Stimulated activated CD4-positive, alpha-beta T cell treated with anti-CD3 and anti-CD28 coated beads, Interleukin-12 subunit alpha, Interleukin-12 subunit beta, amount 100 ng/mL, for 4 hours (primary cell): ENCODE results near the gene PCDH10.

ENCODE experiments used
- DNase-seq: peaks from one replicate; pipeline ENCODE4 v3.0.0-alpha.2; 2020

Gene PCDH10

DNA sequence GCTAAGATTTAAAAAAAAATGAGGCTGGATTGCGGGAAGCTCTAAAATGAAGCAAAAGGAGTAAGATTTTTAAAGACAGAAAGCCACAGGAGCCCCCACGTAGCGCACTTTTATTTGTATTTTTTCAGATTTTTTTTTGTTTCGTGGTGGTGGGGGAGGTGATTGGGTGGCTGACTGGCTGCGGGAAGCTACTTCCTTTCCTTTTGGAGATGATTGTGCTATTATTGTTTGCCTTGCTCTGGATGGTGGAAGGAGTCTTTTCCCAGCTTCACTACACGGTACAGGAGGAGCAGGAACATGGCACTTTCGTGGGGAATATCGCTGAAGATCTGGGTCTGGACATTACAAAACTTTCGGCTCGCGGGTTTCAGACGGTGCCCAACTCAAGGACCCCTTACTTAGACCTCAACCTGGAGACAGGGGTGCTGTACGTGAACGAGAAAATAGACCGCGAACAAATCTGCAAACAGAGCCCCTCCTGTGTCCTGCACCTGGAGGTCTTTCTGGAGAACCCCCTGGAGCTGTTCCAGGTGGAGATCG is 908 bp downstream of the PCDH10 start:
- no peak for DNase-seq

GRCh38 chr4:133150486-133151340 is 1.6 kb downstream of the PCDH10 start:
- no peak for DNase-seq

- no peak for DNase-seq
Observed at GRCh38 chr4:133151341-133151690, 2.2 kb downstream of the PCDH10 start.

DNA sequence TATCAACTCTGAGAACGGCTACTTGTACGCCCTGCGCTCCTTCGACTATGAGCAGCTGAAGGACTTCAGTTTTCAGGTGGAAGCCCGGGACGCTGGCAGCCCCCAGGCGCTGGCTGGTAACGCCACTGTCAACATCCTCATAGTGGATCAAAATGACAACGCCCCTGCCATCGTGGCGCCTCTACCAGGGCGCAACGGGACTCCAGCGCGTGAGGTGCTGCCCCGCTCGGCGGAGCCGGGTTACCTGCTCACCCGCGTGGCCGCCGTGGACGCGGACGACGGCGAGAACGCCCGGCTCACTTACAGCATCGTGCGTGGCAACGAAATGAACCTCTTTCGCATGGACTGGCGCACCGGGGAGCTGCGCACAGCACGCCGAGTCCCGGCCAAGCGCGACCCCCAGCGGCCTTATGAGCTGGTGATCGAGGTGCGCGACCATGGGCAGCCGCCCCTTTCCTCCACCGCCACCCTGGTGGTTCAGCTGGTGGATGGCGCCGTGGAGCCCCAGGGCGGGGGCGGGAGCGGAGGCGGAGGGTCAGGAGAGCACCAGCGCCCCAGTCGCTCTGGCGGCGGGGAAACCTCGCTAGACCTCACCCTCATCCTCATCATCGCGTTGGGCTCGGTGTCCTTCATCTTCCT is 2.7 kb downstream of the PCDH10 start:
- DNase-seq = no peak

DNA sequence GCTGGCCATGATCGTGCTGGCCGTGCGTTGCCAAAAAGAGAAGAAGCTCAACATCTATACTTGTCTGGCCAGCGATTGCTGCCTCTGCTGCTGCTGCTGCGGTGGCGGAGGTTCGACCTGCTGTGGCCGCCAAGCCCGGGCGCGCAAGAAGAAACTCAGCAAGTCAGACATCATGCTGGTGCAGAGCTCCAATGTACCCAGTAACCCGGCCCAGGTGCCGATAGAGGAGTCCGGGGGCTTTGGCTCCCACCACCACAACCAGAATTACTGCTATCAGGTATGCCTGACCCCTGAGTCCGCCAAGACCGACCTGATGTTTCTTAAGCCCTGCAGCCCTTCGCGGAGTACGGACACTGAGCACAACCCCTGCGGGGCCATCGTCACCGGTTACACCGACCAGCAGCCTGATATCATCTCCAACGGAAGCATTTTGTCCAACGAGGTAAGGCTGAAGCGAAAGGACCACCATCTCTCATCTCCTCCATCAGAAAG is 3.3 kb downstream of the PCDH10 start:
- DNase-seq = no peak

GRCh38 chr4:133152831-133153481 is 3.9 kb downstream of the PCDH10 start:
- DNase-seq = no peak

- DNase-seq = no peak
Observed at GRCh38 chr4:133154725-133155124, 5.6 kb downstream of the PCDH10 start.

- no peak for DNase-seq
Observed at GRCh38 chr4:133156096-133156495, 7.0 kb downstream of the PCDH10 start.

DNA sequence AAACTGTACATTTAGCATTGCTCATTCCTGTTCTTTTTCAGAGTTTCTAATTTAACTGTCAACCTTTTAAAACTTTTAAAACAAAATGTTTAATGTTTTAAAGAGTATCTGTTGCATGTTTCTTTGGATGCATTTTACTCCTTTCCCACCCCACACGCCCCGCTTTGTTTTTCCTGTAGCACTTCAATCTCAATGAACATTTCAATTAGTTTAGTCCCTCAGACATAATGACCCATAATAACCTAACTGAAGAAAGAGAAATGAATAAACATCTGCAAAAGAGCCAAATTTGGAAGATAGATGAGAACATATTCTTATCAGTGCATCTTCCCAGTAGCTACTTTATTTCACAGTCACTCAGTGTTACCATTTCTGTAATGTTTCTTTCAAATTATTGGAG is 7.5 kb downstream of the PCDH10 start:
- DNase-seq = no peak

DNA sequence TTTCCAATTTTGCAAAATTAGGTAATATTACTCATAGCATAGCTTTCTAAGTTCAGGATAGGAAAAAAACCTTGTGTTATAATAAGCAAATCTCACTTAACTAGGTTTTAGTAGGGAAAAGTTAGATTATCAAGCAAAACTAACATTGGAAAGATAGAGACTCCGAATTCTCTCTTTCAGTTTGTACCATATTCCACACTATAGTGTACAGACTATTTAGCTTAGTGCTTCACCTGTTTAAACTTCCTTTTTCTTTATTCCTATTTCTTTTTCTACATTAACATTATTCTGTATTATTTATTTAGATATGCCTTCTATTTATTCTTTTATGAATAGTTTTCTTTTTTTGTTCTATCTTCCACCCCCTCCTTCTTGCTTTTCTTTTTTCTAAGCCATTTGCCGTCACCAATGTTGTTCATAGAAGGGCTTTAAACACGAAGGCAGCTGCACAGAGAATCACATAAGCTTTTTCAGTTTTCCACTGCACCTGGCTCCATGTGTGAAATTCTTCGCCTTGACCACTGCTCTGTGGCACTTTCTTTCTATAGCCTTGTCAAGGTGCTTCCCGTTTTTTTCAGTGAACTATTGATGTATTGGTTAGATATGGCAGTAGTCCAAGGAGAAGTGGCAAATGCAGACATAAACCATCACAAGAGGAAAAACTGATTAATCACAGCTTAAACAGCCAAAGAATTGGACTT is 8.5 kb downstream of the PCDH10 start:
- DNase-seq = no peak

GRCh38 chr4:133160853-133161252 is 11.8 kb downstream of the PCDH10 start:
- DNase-seq = no peak

DNA sequence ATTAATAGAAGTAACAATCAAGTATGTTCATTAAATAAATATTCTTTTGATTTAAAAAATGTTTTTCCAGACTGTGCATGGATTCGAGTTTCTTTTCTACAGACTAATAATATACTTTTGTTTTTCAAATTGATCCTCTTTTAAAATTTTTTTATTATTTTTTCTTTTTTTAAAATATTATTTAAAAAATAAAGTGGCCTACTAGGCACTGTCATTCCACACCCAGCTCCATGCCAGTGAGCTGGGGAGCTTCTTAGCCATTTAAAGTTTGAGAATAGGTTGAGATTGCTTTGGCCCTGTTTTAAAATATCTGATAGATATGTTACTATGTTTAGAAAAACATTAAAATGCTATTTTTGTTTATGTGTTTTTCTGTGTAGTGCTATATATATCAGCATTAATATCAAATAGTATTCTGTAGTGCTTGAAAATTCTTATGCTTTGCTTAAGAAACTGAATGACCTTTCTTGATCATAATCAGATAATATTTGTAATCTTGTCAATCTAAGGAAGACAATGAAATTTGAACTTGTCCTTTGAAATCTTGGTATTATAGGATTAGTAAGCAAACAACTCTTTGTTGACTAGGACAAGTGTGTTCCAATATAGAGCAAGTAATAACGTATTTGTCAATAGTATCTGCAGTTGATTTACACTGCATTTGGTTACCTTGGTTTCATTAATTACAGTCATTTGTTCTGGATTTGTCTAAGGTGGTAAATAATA is 12.6 kb downstream of the PCDH10 start:
- no peak for DNase-seq

DNA sequence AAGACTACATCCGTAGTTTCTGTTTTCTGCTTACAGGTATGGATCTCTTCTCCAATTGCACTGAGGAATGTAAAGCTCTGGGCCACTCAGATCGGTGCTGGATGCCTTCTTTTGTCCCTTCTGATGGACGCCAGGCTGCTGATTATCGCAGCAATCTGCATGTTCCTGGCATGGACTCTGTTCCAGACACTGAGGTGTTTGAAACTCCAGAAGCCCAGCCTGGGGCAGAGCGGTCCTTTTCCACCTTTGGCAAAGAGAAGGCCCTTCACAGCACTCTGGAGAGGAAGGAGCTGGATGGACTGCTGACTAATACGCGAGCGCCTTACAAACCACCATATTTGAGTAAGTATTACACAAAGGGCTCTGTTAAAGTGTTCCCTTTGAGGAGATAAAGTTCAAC is 13.8 kb downstream of the PCDH10 start:
- no peak for DNase-seq

DNA sequence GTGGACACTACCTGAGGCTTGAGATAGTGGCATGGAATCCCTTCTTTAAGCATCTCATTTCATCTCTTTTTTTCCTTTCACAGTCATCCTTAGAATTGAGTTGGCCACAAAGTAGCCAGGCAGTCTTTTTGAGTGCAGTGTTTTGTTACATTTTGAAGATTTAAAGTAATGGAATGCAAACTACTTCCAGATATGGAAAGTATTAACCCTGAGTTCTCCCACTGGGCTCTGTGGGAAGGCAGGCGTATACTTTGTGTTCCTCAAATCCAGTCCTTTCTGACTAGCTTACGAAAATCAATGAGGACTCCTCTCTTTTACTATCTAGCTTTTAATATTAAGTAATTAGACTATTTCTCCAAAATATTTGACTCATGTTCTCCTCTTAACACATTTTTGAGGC is 29.9 kb downstream of the PCDH10 start:
- no peak for DNase-seq

DNA sequence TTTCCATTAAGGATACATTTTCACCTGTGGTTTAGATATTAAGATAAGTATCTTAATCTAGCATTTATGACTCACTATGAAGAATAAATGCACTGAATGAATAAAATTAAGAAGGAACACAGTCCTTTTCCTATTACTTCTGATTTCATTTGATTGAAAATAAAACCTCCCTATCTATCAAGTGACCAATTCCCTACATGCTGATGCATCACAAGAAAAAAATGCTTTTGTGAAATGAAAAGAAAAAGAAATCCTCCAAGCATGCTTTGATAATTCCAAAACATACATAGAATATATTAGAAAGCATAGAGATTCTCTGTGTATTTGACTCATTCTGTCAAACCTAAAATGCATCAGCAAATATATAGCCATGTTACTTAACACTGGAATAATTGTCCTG is 37.1 kb downstream of the PCDH10 start:
- DNase-seq = no peak

GRCh38 chr4:133186845-133187244 is 37.8 kb downstream of the PCDH10 start:
- no peak for DNase-seq

- no peak for DNase-seq
Observed at GRCh38 chr4:133188433-133189146, 39.5 kb downstream of the PCDH10 start.

DNA sequence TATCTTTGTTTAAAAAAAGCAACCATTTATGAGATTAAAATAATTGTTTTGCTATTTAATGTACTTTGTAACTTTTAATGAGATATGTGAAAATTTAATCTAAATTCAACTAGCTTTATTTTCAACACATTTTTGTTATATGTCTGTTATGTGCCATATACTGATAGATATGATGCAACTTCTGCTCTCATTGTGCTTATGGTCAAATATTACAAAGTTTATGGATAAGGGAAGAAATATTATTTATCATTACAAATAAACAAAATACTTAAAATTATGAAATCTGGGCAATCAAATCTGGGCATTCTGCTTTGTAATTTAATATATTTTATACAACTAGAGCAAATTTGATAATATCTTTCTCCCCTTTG is 40.0 kb downstream of the PCDH10 start:
- no peak for DNase-seq

DNA sequence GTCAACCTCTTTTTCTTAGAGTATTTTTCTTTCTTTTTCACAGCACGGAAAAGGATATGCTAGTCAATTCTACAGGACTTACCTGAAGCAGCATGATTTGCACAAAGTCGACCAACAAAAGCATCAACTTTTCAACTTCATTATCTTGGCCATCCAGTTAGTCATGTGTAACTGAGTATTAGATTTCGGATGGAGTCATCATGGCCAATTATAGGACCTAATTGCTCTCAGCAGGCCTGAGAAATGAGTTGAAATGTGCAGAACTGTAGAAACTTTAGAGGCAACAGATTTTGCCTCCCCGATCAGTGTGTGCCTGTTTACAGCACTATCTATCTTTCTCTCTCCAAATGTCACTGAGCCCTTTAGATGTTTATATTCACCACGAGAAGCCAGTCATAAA is 41.0 kb downstream of the PCDH10 start:
- no peak for DNase-seq

- no peak for DNase-seq
Observed at GRCh38 chr4:133208694-133209285, 59.7 kb downstream of the PCDH10 start.

- no peak for DNase-seq
Observed at GRCh38 chr4:133233922-133234321, 84.8 kb downstream of the PCDH10 start.
